Measurements from ENCODE around the gene PPM1G. TPM values are rescaled to one million over a fixed set of nuclear protein-coding genes. Genes with fewer than 3 reads are reported as not detected.
"Not testable (repeated sequence)": the region's sequence is repeated elsewhere in the genome, so short reads cannot be mapped to it uniquely, and the experiment has no call there.

Gene PPM1G
- total RNA-seq, 2 experiments from 2014 or later = 136 to 159 TPM

GRCh38 chr2:27428978-27429541, 19.7 kb upstream of the PPM1G start:
- ATAC-seq (peak; percentile 77), DNase-seq (peak; percentile 88)
- Mint-ChIP-seq H3K27ac (peak overlapping the region; percentile 92), H3K9me3 (ENCODE audit: low read depth) (no peaks in the 10 kb centered on the region), H3K27me3 (no peaks in the 10 kb centered on the region), H3K4me3 (peak overlapping the region; percentile 93), H3K36me3 (peaks cover 14% of the 10 kb centered on the region), H3K4me1 (peaks cover 31% of the 10 kb centered on the region)
- CTCF ChIA-PET = interaction anchor here (1.8 to 4.9 kb wide), 4 partner anchors 9 to 254 kb away, joined by 4 to 33 read pairs (median 18); partner anchors contain the start of genes EIF2B4 and PPM1G

GRCh38 chr2:27428213-27428977, 19.0 kb upstream of the PPM1G start, which contains the start of gene NRBP1:
Gene NRBP1, plus strand, starts transcription at chr2:27428631. Its CDS starts 4,643 bp downstream, at chr2:27433274.
- Mint-ChIP-seq H3K9me3 (ENCODE audit: low read depth) (no peaks in the 10 kb centered on the region), H3K36me3 (peaks cover 9% of the 10 kb centered on the region), H3K27me3 (peaks cover 3% of the 10 kb centered on the region), H3K4me3 (peak within 1 kb of the TSS; percentile 96), H3K4me1 (peaks cover 31% of the 10 kb centered on the region), H3K27ac (peak within 1 kb of the TSS; percentile 97)
- peak; percentile 94 for DNase-seq
- CTCF ChIA-PET = interaction anchor here (1.8 to 4.9 kb wide), 4 partner anchors 10 to 255 kb away, joined by 4 to 33 read pairs (median 18); partner anchors contain the start of genes EIF2B4 and PPM1G
- peak; percentile 89 for ATAC-seq

- H3K9me3 Mint-ChIP-seq (ENCODE audit: low read depth) = no peaks in the 10 kb centered on the region
- H3K27ac Mint-ChIP-seq = peak overlapping the region; percentile 97
- ATAC-seq (no peak), DNase-seq (no peak)
- CTCF ChIA-PET = interaction anchor here (3.4 to 4.9 kb wide), 2 partner anchors 19 to 255 kb away, joined by 32 to 33 read pairs; partner anchors contain the start of gene PPM1G
- H3K4me3 Mint-ChIP-seq = peak overlapping the region; percentile 96
- peaks cover 5% of the 10 kb centered on the region for H3K36me3 Mint-ChIP-seq
- peaks cover 31% of the 10 kb centered on the region for H3K4me1 Mint-ChIP-seq
- H3K27me3 Mint-ChIP-seq = peaks cover 3% of the 10 kb centered on the region
Observed at GRCh38 chr2:27427863-27428212, 18.4 kb upstream of the PPM1G start.

- not testable (repeated sequence) for H3K4me3 Mint-ChIP-seq; H3K27ac Mint-ChIP-seq; ATAC-seq; H3K9me3 Mint-ChIP-seq (ENCODE audit: low read depth); DNase-seq; H3K36me3 Mint-ChIP-seq; H3K27me3 Mint-ChIP-seq
- CTCF ChIA-PET = interaction anchor here (1.3 kb wide), 1 partner anchor 15 kb away, joined by 3 read pairs; the partner anchor contains the start of gene PPM1G
- peaks cover 16% of the 10 kb centered on the region for H3K4me1 Mint-ChIP-seq
Observed at GRCh38 chr2:27425039-27425438, 15.6 kb upstream of the PPM1G start.

GRCh38 chr2:27422958-27423357, 13.6 kb upstream of the PPM1G start:
- Mint-ChIP-seq H3K36me3 (no peaks in the 10 kb centered on the region), H3K27ac (no peak overlapping the region), H3K27me3 (peaks cover 8% of the 10 kb centered on the region), H3K4me3 (no peak overlapping the region), H3K9me3 (ENCODE audit: low read depth) (no peaks in the 10 kb centered on the region), H3K4me1 (peaks cover 9% of the 10 kb centered on the region)
- no peak for ATAC-seq
- CTCF ChIA-PET = interaction anchor here (1.6 kb wide), 1 partner anchor 260 kb away, joined by 4 read pairs; no protein-coding TSS in a partner anchor
- no peak for DNase-seq

- no peak for ATAC-seq
- Mint-ChIP-seq H3K36me3 (no peaks in the 10 kb centered on the region), H3K4me3 (no peak overlapping the region), H3K9me3 (ENCODE audit: low read depth) (no peaks in the 10 kb centered on the region), H3K4me1 (no peaks in the 10 kb centered on the region), H3K27ac (no peak overlapping the region), H3K27me3 (peaks cover 8% of the 10 kb centered on the region)
- no peak for DNase-seq
- CTCF ChIA-PET = no interaction called here
Observed at GRCh38 chr2:27421660-27422250, 12.4 kb upstream of the PPM1G start.

GRCh38 chr2:27420996-27421395, 11.6 kb upstream of the PPM1G start:
- no peak overlapping the region for H3K27ac Mint-ChIP-seq
- no peaks in the 10 kb centered on the region for H3K36me3 Mint-ChIP-seq
- H3K4me1 Mint-ChIP-seq = no peaks in the 10 kb centered on the region
- no peak for DNase-seq
- no peak for ATAC-seq
- H3K4me3 Mint-ChIP-seq = no peak overlapping the region
- CTCF ChIA-PET = no interaction called here
- H3K27me3 Mint-ChIP-seq = peaks cover 8% of the 10 kb centered on the region
- no peaks in the 10 kb centered on the region for H3K9me3 Mint-ChIP-seq (ENCODE audit: low read depth)

GRCh38 chr2:27416151-27416550, 6.8 kb upstream of the PPM1G start:
- H3K4me3 Mint-ChIP-seq = no peak overlapping the region
- peaks cover 9% of the 10 kb centered on the region for H3K4me1 Mint-ChIP-seq
- H3K27me3 Mint-ChIP-seq = peaks cover 10% of the 10 kb centered on the region
- H3K9me3 Mint-ChIP-seq (ENCODE audit: low read depth) = peaks cover 2% of the 10 kb centered on the region
- CTCF ChIA-PET = no interaction called here
- DNase-seq (no peak), ATAC-seq (no peak)
- no peak overlapping the region for H3K27ac Mint-ChIP-seq
- peaks cover 1% of the 10 kb centered on the region for H3K36me3 Mint-ChIP-seq

- Mint-ChIP-seq H3K27me3 (peaks cover 4% of the 10 kb centered on the region), H3K27ac (no peak overlapping the region), H3K4me3 (no peak overlapping the region), H3K36me3 (peaks cover 2% of the 10 kb centered on the region), H3K9me3 (ENCODE audit: low read depth) (peaks cover 2% of the 10 kb centered on the region), H3K4me1 (peaks cover 24% of the 10 kb centered on the region)
- CTCF ChIA-PET = no interaction called here
- ATAC-seq (no peak), DNase-seq (no peak)
Observed at GRCh38 chr2:27412419-27413152, 3.2 kb upstream of the PPM1G start.

GRCh38 chr2:27408601-27409320, 630 bp downstream of the PPM1G start:
- Mint-ChIP-seq H3K4me1 (peaks cover 40% of the 10 kb centered on the region), H3K27ac (peak overlapping the region; percentile 82), H3K4me3 (peak overlapping the region; percentile 79), H3K9me3 (ENCODE audit: low read depth) (peaks cover 2% of the 10 kb centered on the region), H3K27me3 (peaks cover 4% of the 10 kb centered on the region), H3K36me3 (peaks cover 18% of the 10 kb centered on the region)
- DNase-seq (no peak), ATAC-seq (peak; percentile 30)
- CTCF ChIA-PET = interaction anchor here (1.0 to 4.2 kb wide), 8 partner anchors 20 to 274 kb away, joined by 4 to 32 read pairs (median 6); partner anchors contain the start of genes GTF3C2, NRBP1 and SNX17

- no peak for DNase-seq
- H3K27ac Mint-ChIP-seq = peak overlapping the region; percentile 82
- H3K4me3 Mint-ChIP-seq = peak overlapping the region; percentile 79
- H3K27me3 Mint-ChIP-seq = peaks cover 4% of the 10 kb centered on the region
- CTCF ChIA-PET = interaction anchor here (1.0 to 4.2 kb wide), 3 partner anchors 20 to 275 kb away, joined by 6 to 32 read pairs (median 22); partner anchors contain the start of gene NRBP1
- no peak for ATAC-seq
- H3K4me1 Mint-ChIP-seq = peaks cover 42% of the 10 kb centered on the region
- H3K9me3 Mint-ChIP-seq (ENCODE audit: low read depth) = peaks cover 2% of the 10 kb centered on the region
- peaks cover 22% of the 10 kb centered on the region for H3K36me3 Mint-ChIP-seq
Observed at GRCh38 chr2:27407798-27408491, 1.4 kb downstream of the PPM1G start.
